GM19397 (cell line): ENCODE results near the gene CYTH2.
"Not testable (repeated sequence)": the region's sequence is repeated elsewhere in the genome, so short reads cannot be mapped to it uniquely, and the experiment has no call there.

Source experiments
- ATAC-seq: cut with Tn5 transposase; IDR thresholded peaks from one replicate; pipeline ENCODE4 v1.9.1; 2021; ENCODE audit warnings: mild to moderate bottlenecking, moderate library complexity; ENCODE audit not compliant: unreplicated experiment

CYTH2 gene

DNA sequence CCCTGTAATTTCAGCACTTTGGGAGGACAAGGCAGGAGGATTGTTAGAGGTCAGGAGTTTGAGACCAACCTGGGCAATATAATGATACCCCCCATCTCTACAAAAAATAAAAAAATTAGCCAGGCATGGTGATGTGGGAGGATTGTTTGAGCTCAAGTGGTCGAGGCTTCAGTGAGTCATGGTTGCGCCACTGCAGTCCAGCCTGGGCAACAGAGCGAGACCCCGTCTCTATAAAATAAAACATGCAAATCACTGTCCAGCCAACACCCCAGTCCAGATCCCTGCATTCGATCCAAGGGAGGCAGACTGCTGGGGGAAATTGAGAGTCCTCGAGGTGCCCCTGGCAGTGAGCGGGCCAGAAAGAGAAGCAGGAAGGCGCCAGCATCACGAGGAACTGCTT, 7.0 kb downstream of the CYTH2 start:
- no peak for ATAC-seq

DNA sequence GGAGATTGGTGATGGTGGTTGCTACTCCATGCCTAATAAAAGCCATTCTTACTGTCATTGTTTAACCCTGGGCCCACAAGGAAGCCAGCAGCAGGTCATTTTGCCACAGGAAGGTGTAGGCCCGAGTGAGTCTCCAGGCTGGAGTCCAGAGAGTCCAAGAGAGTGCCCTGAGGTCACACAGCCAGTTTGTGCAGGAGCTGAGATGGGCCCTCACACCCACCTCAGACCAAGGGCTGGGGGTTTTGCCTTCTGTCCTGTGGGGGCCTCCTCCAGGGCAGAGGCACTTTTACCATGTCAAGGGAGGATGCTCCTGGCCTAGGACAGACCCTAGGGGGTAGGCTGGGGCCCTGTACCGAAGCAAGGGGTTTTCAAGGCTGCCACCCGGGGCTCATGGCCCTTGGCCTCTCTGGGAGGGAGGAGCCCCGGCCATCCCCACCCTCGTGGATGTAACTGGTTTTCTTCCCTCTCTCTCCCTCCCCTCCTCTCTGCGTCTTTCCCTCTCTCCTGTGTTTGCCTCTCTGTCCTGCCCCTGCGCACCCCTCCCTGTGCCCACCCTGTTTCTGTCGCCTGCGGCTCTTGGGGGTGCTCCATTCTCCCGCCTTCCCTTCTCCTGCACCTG, 8.0 kb downstream of the CYTH2 start:
- ATAC-seq: no peak

DNA sequence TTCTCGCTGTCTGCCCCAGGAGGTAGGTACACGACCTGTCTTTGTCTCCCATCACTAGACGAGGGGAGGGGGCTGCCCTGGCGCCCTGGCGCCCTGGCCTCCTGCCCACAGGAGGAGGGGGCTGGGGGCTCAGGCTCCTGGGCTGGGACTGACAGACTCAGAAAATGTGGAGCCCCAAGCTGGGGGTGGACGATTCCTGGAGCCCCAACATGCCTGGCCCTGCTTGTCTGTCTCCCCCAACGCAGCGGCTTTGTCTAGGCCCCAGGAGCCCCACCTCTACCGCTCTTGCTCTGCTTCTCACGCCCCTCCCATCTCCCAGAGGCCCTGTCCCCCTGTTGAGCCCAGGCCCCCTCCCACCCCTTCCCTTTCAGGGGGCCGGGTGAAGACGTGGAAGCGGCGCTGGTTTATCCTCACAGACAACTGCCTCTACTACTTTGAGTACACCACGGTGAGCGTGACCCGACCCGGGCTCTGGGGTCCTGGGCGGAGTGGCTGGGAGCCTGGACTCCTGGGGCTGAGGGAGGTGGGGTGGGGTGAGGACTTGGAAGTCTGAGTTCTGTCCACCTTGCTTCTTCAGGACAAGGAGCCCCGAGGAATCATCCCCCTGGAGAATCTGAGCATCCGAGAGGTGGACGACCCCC, 8.6 kb downstream of the CYTH2 start:
- no peak for ATAC-seq

DNA sequence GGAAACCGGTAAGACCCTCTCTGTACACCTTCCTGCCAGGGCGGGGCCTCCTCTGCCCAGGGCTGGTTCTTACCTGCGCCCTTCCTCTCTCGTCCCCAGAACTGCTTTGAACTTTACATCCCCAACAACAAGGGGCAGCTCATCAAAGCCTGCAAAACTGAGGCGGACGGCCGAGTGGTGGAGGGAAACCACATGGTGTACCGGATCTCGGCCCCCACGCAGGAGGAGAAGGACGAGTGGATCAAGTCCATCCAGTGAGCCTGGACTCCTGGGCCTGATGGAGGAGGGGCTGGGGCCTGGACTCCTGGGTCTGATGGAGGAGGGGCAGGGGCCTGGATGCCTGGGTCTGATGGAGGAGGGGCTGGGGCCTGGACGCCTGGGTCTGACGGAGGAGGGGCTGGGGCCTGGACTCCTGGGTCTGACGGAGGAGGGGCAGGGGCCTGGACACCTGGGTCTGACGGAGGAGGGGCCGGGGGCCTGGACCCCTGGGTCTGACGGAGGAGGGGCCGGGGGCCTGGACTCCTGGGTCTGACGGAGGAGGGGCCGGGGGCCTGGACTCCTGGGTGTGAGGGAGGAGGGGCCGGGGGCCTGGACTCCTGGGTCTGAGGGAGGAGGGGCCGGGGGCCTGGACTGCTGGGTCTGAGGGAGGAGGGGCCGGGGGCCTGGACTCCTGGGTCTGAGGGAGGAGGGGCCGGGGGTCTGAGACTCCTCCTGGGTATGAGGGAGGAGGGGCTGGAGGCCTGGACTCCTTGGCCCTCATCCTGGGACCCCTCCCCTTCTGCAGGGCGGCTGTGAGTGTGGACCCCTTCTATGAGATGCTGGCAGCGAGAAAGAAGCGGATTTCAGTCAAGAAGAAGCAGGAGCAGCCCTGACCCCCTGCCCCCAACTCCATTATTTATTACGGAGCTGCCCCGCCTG, 9.4 kb downstream of the CYTH2 start:
- no peak for ATAC-seq

DNA sequence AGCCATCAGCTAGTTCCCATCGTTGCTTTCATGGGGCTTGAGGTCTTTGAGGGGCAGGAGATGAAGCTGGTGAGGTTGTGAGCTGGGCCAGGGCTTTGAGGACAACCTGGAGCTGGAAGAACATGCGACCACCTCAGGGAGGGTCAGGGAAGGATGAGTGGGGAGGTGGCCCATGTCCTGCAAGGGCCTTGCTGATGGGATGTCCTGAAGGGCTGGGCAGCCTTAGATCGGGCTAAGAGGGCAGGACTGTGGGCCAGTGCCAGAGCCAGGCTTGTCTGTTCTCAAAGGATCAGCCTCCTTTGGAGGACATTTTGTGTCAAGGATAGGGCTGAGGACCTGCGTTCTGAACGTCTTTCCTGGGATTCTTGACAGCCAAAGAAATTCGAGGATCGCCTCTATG, 10.5 kb downstream of the CYTH2 start:
- ATAC-seq: no peak

GRCh38 chr19:48480183-48480557, 11.0 kb downstream of the CYTH2 start:
- no peak for ATAC-seq

DNA sequence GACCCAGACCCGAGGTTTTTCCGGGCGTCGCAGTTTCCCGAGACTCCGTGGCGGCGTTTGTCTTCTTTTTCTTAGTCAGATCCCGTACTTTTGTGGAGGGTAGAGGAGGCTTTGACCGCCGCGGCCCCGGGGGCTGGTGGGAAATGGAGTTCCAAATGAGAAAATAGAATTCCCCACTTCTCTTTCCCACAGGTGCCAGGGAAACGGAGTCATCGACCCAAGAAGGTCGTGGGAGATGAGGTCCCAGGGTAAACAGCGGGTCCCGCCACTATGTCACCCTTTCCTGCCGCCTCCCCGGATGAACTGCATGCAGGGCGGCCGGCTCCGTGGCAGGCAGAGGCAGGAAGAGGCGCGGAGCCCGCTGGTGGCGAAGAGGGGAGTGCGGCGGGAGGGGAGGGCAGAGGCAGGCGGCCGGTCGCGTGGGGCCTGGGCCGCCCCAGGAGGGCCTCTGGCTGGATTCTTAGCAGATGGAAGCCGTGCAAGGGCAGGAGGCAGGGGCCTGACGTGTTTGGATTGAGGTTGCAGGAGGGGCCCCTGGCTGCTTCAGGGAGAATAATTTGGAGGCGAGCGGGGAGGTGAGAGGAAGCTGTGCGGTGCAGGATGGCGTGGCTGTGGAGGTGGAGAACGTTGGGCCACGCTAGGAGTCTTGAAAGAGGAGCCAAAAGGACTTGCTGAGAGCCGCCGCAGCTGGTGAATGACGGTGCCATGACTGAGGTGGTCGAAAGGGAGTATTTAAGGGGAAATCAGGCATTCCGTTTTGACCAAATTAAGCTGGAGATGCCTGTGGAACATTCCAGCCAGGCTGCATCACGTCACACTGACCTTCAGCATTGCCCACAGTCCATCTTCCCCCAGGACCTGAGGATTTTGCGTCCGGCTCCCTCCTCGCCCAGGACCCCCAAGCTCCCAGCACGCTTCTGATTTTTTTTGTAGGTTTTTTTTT, 11.7 kb downstream of the CYTH2 start:
- ATAC-seq: no peak

DNA sequence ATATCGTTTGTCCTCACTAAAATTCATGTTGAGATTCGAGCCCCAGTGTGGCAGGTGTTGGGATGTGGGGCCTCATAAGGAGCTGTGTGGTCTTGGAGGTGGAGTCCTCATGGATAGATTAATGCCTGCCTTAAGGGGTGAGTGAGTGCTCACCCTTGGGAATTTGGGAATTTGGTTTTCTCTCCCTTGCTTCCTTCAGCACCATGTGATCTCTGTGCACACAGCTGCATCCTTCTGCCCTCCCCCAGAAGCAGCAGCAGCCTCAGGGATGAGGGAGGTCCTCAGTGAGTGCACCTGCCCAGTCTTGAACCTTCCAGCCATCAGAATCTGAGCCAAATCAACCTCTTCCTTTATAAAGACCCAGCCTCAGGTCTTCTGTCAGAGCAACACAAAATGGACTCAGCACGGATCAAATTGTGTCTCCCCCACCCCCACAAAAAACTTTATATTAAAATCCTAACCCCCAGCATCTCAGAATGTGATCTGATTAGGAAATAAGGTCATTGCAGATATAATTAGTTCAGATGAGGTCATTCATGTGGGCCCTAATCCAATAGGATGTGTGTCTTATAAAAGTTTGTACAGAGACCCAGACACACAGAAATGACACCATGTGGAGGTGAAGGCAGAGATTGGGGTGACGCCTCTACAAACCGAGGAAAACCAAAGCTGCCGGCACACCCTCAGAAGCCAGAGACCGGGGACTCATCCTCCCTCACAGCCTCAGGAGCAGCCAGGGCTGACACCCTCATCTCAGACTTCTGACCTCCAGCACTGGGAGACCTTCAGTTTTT, 12.9 kb downstream of the CYTH2 start:
- ATAC-seq: no peak

GRCh38 chr19:48483301-48483700, 14.1 kb downstream of the CYTH2 start:
- no peak for ATAC-seq

DNA sequence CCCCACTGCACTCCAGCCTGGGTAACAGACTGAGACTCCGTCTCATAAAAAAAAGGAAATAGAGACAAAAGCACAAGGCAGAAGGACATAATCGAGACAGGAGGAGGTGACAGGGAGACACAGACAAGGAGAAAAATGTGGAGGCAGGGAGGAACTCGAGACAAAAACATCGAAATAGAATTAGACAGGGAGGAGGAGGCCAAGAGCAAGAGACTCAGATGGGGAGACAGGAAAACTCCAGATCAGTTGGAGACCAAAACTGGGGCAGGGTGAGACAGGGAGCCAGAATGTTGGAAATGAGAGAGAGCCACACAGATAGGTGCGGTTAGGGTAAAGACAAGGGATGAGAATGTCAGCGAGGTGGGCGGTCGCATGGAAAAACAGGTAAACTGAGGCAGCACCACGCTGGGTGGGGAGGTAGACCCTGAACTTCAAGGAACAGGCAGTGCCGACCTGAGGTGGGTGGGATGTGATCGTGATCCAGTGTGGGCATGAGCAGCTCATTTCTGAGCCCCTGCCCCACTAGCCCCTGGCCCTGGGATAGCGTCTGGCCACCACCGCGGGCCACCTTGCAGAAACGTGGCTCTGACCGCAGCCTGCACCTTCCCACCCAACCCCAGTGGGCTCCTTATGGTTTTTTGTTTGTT, 15.2 kb downstream of the CYTH2 start:
- ATAC-seq: no peak

DNA sequence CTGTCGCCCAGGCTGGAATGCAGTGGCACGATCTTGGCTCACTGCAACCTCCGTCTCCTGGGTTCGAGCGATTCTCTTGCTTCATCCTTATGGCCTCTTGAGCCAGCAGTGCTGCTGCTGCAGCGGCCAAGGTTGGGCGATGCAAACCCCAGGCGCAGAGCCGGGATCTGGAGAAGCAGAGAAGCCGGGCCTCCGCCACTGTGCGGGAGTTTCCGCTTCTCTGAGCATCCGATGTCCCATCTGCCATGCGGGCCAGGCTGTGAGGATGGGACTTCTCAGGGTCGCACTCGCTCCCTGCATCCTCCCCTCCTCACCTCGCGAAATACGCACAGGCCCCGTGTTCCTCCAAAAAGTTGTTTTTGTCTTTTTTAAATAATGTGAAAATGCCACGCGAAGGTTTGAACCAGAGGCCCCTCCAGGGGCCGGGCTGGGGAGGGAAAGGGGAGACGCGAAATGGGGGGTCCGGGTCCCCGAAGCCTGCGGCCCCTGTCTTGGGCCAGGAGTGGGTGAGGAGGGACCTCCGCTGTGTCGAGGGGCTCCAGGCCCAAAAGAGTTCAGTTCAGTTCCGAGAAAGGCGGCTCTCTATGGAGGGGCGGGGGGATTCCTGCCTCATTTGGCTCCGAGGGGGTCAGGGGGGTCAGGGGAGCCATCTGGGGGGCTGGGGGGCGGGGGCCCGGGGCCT, 15.9 kb downstream of the CYTH2 start:
- ATAC-seq: no peak

- ATAC-seq: not testable (repeated sequence)
Observed at GRCh38 chr19:48486706-48487105, 17.5 kb downstream of the CYTH2 start.

GRCh38 chr19:48487544-48487943, 18.4 kb downstream of the CYTH2 start:
- no peak for ATAC-seq

DNA sequence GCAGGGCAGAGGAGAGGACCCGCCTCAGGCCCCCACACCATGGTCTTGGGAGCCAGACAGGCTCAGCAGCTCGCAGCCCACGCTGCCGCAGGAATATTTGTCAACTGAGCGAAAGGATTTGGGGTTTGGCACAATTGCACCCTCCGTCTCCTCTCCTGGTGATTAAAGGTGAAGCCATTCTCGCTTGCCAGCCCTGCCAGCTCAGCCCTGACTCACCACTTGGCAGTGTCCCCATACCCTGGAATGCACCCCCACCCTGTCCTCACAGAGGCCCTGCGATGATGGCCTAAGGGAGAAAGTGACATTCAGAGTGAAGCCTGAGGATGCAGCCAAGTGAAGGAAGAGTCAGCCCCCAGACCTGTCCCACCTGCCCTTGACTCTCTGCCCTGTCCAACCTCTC, 18.8 kb downstream of the CYTH2 start:
- ATAC-seq: no peak

- ATAC-seq: not testable (repeated sequence)
Observed at GRCh38 chr19:48488478-48488877, 19.3 kb downstream of the CYTH2 start.

GRCh38 chr19:48489608-48490216, 20.5 kb downstream of the CYTH2 start:
- ATAC-seq: no peak

DNA sequence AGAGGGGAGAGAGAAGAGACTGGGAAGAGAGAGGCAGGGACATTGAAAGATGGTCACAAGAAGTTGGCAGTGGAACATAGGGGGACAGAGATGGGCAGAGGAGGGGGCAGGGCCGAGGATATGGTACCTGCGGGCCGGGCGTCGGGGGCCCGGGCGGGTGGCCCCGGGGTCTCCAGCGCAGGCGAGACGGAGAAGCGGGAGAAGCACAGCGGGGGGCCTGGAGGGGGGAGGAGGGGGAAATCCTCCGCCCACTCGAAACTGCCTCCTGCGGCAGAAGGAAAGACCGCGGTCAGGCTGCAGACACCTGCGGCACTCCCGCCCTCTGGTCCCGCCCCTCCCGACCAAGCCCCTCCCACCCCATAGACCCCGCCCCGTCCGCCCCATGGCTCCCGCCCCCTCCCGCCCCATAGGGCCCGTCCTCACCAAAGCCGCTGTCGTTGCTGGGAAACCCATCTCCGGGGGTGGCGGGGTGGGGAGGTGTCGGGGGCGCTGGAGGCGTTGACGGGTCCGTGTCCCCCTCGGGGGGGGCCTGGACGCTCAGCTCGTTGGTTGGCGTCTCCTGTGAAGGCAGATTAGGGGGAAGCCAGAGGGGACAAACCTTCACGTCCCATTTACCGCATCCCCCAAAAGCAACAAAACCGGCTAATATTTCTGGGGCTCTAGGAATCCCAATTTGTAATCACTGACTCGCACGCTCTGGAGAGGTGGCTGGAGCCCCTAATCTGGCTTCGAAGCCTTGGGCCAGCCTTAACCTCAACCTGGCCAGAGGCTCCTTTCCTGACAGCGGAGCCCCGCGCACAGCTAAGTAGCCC, 22.0 kb downstream of the CYTH2 start:
- ATAC-seq: no peak

- ATAC-seq: no peak
Observed at GRCh38 chr19:48491793-48492123, 22.6 kb downstream of the CYTH2 start.
